ENCODE data around the gene FBLN1.
A peak's percentile ranks its signal among the peaks of the same experiment; 100 is the strongest.

FBLN1 gene

GRCh38 chr22:45585946-45586540, 83.4 kb downstream of the FBLN1 start:
- 96% methylated on average over 19 of the region's 19 CpGs for WGBS
- H3K9me3 ChIP-seq (ENCODE audit: control insufficient read depth, low read length): no peaks in the 10 kb centered on the region
- H2AFZ ChIP-seq (ENCODE audit: low read depth, low read length): no peak overlapping the region

DNA sequence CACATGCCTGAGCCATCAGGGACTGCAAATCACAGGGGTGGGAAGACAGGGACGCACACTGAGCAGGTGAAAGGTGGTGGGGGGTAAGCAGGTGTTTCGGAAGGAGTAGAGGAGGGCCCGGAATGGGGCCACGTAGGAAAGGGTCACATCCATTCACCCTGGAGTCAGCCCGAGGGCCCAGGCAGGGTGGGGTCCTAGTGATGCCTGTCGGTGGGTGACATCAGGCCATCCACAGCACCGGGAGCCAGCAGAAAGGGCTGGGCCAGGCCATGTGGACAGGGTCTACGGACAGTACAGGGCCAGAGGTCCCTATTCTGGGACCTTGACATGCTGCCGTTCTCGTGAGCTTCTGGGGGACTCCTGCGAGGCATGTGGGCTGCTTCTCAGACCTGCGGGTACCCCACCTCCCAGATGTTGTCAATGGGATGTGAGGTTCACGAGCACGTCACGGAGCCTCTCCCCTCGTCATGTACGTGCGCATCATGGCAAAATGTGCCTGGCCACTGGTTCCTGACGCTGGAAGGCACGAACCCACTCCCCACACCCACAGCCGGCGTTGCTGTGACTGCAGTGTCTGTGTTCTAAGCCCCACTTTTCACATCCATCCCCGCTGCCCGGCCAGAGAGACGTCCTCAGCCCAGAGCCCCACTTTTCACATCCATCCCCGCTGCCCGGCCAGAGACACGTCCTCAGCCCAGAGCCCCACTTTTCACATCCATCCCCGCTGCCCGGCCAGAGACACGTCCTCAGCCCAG, 84.1 kb downstream of the FBLN1 start:
- Histone ChIP-seq H2BK5ac (ENCODE audit: low read depth, low read length, poor library complexity, severe bottlenecking) (no peak overlapping the region), H3K36me3 (ENCODE audit: control insufficient read depth in 1 of 2, insufficient read depth in 2 of 2, low read depth in 1 of 2, low read length in 2 of 2) (peaks cover 65 to 76% of the 10 kb centered on the region in 2 experiments), H3K27ac (ENCODE audit: low read length, poor library complexity, severe bottlenecking) (no peak overlapping the region), H3K4me3 (ENCODE audit: insufficient read depth in 1 of 2, low read depth in 1 of 2, low read length in 2 of 2) (no peak overlapping the region), H3K23ac (ENCODE audit: low read length in 2 of 2) (no peak overlapping the region), H4K91ac (ENCODE audit: low read length) (no peak overlapping the region), H3K9ac (ENCODE audit: low read length) (no peak overlapping the region), H3K27me3 (ENCODE audit: control insufficient read depth in 1 of 2, insufficient read depth in 1 of 2, low read length in 2 of 2) (no peaks in the 10 kb centered on the region), H2BK12ac (ENCODE audit: low read length in 2 of 2) (no peak overlapping the region), H2BK15ac (ENCODE audit: low read depth, poor library complexity, severe bottlenecking) (peak overlapping the region; percentile 12), H3K4me2 (ENCODE audit: low read length, poor library complexity, severe bottlenecking) (no peak overlapping the region), H3K79me1 (replicated peaks; ENCODE audit: low read length, poor library complexity, severe bottlenecking) (no peaks in the 10 kb centered on the region), H3K4ac (ENCODE audit: low read depth in 1 of 2, low read length in 2 of 2) (no peak overlapping the region), H2AK5ac (ENCODE audit: low read length, severe bottlenecking) (no peak overlapping the region), H3K18ac (ENCODE audit: low read depth in 1 of 2, low read length in 2 of 2) (no peak overlapping the region), H3K14ac (ENCODE audit: low read length in 2 of 2) (no peak overlapping the region), H2AFZ (ENCODE audit: low read depth, low read length) (no peak overlapping the region), H2BK120ac (ENCODE audit: low read depth, low read length) (no peak overlapping the region), H3K9me3 (ENCODE audit: control insufficient read depth, low read length) (no peaks in the 10 kb centered on the region), H4K8ac (ENCODE audit: low read length) (no peak overlapping the region), H3K4me1 (ENCODE audit: control insufficient read depth, insufficient read depth, low read depth, low read length) (peaks cover 14% of the 10 kb centered on the region)
- WGBS: 95% methylated on average over 23 of the region's 31 CpGs
- DNase-seq: no peak

More at GRCh38 chr22:45585946-45586540, 83.4 kb downstream of the FBLN1 start:
- no peak overlapping the region for H2BK5ac ChIP-seq (ENCODE audit: low read depth, low read length, poor library complexity, severe bottlenecking)
- no peak overlapping the region for H3K23ac ChIP-seq (ENCODE audit: low read length in 2 of 2)
- H4K8ac ChIP-seq (ENCODE audit: low read length): no peak overlapping the region
- H3K14ac ChIP-seq (ENCODE audit: low read length in 2 of 2): no peak overlapping the region
- H3K4ac ChIP-seq (ENCODE audit: low read depth in 1 of 2, low read length in 2 of 2): no peak overlapping the region
- no peak overlapping the region for H3K18ac ChIP-seq (ENCODE audit: low read depth in 1 of 2, low read length in 2 of 2)
- H2BK12ac ChIP-seq (ENCODE audit: low read length in 2 of 2): no peak overlapping the region
- H3K27ac ChIP-seq (ENCODE audit: low read length, poor library complexity, severe bottlenecking): no peak overlapping the region
- no peak overlapping the region for H3K4me2 ChIP-seq (ENCODE audit: low read length, poor library complexity, severe bottlenecking)
- no peaks in the 10 kb centered on the region for H3K27me3 ChIP-seq (ENCODE audit: control insufficient read depth in 1 of 2, insufficient read depth in 1 of 2, low read length in 2 of 2)
- peaks cover 15% of the 10 kb centered on the region for H3K4me1 ChIP-seq (ENCODE audit: control insufficient read depth, insufficient read depth, low read depth, low read length)
- peaks cover 66 to 79% of the 10 kb centered on the region in 2 experiments for H3K36me3 ChIP-seq (ENCODE audit: control insufficient read depth in 1 of 2, insufficient read depth in 2 of 2, low read depth in 1 of 2, low read length in 2 of 2)
- H2BK120ac ChIP-seq (ENCODE audit: low read depth, low read length): no peak overlapping the region
- no peak overlapping the region for H2AK5ac ChIP-seq (ENCODE audit: low read length, severe bottlenecking)
- DNase-seq: no peak
- no peak overlapping the region for H4K91ac ChIP-seq (ENCODE audit: low read length)
- H3K79me1 ChIP-seq (replicated peaks; ENCODE audit: low read length, poor library complexity, severe bottlenecking): no peaks in the 10 kb centered on the region
- H3K9ac ChIP-seq (ENCODE audit: low read length): no peak overlapping the region
- no peak overlapping the region for H2BK15ac ChIP-seq (ENCODE audit: low read depth, poor library complexity, severe bottlenecking)
- H3K4me3 ChIP-seq (ENCODE audit: insufficient read depth in 1 of 2, low read depth in 1 of 2, low read length in 2 of 2): no peak overlapping the region

DNA sequence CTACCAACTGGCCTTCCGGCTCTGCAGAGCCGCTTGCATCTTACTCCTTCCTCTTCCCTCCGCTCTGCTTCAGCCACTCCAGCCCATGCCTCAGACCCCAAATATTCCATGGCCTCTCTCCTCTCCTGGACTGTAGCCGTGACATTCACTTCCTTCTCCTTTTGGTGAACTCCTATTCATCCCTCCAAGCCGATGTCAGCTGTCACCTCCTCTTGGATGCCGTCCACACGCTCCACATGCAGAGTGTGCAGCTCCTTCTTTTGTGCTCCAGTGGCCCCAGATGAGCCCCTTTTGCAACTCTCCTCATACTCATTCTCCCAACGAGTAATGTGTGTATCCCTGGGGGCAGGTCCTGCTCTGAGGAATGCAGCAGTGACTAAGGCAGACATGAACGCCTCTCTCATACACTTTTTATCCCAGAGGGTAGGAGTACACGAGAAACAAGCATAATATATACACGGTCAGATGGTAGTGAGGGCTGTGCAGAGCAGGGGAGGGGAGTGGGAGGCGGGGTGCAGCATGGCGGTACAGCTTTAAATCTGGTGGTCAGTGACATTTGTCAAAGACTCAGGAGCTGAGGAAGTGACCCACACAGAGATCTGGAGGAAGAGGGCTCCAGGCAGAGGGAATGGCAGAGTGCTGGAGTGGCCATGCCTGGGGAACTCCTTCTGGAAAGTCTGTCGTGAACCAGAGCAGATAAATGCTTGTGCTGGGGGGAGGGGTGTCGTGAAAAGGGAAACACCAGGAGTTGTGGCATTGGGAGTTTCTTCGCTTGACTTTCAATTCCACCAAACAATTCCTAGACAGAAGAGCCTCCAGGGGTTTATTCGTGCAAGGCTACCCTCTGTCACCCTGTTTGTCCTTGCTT, 85.2 kb downstream of the FBLN1 start:
- Histone ChIP-seq H4K8ac (ENCODE audit: low read length) (no peak overlapping the region), H3K4ac (ENCODE audit: low read depth in 1 of 2, low read length in 2 of 2) (peak overlapping the region in 1 of 2 experiments; percentile 13), H2AK5ac (ENCODE audit: low read length, severe bottlenecking) (no peak overlapping the region), H2BK120ac (ENCODE audit: low read depth, low read length) (no peak overlapping the region), H3K9me3 (ENCODE audit: control insufficient read depth, low read length) (no peaks in the 10 kb centered on the region), H3K4me1 (ENCODE audit: control insufficient read depth, insufficient read depth, low read depth, low read length) (peaks cover 14% of the 10 kb centered on the region), H2BK12ac (ENCODE audit: low read length in 2 of 2) (peak overlapping the region in 1 of 2 experiments; percentile 38), H4K91ac (ENCODE audit: low read length) (no peak overlapping the region), H3K18ac (ENCODE audit: low read depth in 1 of 2, low read length in 2 of 2) (peak overlapping the region in 1 of 2 experiments; percentile 78), H3K79me1 (replicated peaks; ENCODE audit: low read length, poor library complexity, severe bottlenecking) (no peaks in the 10 kb centered on the region), H3K36me3 (ENCODE audit: control insufficient read depth in 1 of 2, insufficient read depth in 2 of 2, low read depth in 1 of 2, low read length in 2 of 2) (peaks cover 66 to 73% of the 10 kb centered on the region in 2 experiments), H2BK5ac (ENCODE audit: low read depth, low read length, poor library complexity, severe bottlenecking) (no peak overlapping the region), H3K23ac (ENCODE audit: low read length in 2 of 2) (no peak overlapping the region), H2AFZ (ENCODE audit: low read depth, low read length) (no peak overlapping the region), H3K9ac (ENCODE audit: low read length) (no peak overlapping the region), H3K27me3 (ENCODE audit: control insufficient read depth in 1 of 2, insufficient read depth in 1 of 2, low read length in 2 of 2) (no peaks in the 10 kb centered on the region), H3K27ac (ENCODE audit: low read length, poor library complexity, severe bottlenecking) (no peak overlapping the region), H3K4me2 (ENCODE audit: low read length, poor library complexity, severe bottlenecking) (no peak overlapping the region), H2BK15ac (ENCODE audit: low read depth, poor library complexity, severe bottlenecking) (no peak overlapping the region), H3K14ac (ENCODE audit: low read length in 2 of 2) (peak overlapping the region in 1 of 2 experiments; percentile 37), H3K4me3 (ENCODE audit: insufficient read depth in 1 of 2, low read depth in 1 of 2, low read length in 2 of 2) (no peak overlapping the region)
- 53% methylated on average over 14 of the region's 17 CpGs for WGBS
- peak; percentile 75 for DNase-seq

GRCh38 chr22:45589556-45589955, 86.9 kb downstream of the FBLN1 start:
- H3K4me3 ChIP-seq (ENCODE audit: insufficient read depth in 1 of 2, low read depth in 1 of 2, low read length in 2 of 2): no peak overlapping the region
- H3K9ac ChIP-seq (ENCODE audit: low read length): no peak overlapping the region
- DNase-seq: no peak
- H3K4ac ChIP-seq (ENCODE audit: low read depth in 1 of 2, low read length in 2 of 2): no peak overlapping the region
- no peak overlapping the region for H2AFZ ChIP-seq (ENCODE audit: low read depth, low read length)
- H4K8ac ChIP-seq (ENCODE audit: low read length): no peak overlapping the region
- H2BK12ac ChIP-seq (ENCODE audit: low read length in 2 of 2): no peak overlapping the region
- H3K27me3 ChIP-seq (ENCODE audit: control insufficient read depth in 1 of 2, insufficient read depth in 1 of 2, low read length in 2 of 2): no peaks in the 10 kb centered on the region
- no peak overlapping the region for H2AK5ac ChIP-seq (ENCODE audit: low read length, severe bottlenecking)
- no peaks in the 10 kb centered on the region for H3K79me1 ChIP-seq (replicated peaks; ENCODE audit: low read length, poor library complexity, severe bottlenecking)
- peaks cover 70 to 83% of the 10 kb centered on the region in 2 experiments for H3K36me3 ChIP-seq (ENCODE audit: control insufficient read depth in 1 of 2, insufficient read depth in 2 of 2, low read depth in 1 of 2, low read length in 2 of 2)
- H3K14ac ChIP-seq (ENCODE audit: low read length in 2 of 2): no peak overlapping the region
- no peak overlapping the region for H3K4me2 ChIP-seq (ENCODE audit: low read length, poor library complexity, severe bottlenecking)
- no peak overlapping the region for H2BK15ac ChIP-seq (ENCODE audit: low read depth, poor library complexity, severe bottlenecking)
- no peak overlapping the region for H3K27ac ChIP-seq (ENCODE audit: low read length, poor library complexity, severe bottlenecking)
- H2BK5ac ChIP-seq (ENCODE audit: low read depth, low read length, poor library complexity, severe bottlenecking): no peak overlapping the region
- H3K23ac ChIP-seq (ENCODE audit: low read length in 2 of 2): no peak overlapping the region
- H3K9me3 ChIP-seq (ENCODE audit: control insufficient read depth, low read length): no peaks in the 10 kb centered on the region
- H4K91ac ChIP-seq (ENCODE audit: low read length): no peak overlapping the region
- no peak overlapping the region for H2BK120ac ChIP-seq (ENCODE audit: low read depth, low read length)
- no peak overlapping the region for H3K18ac ChIP-seq (ENCODE audit: low read depth in 1 of 2, low read length in 2 of 2)
- WGBS: over 99% methylated on average over 8 of the region's 8 CpGs
- peaks cover 14% of the 10 kb centered on the region for H3K4me1 ChIP-seq (ENCODE audit: control insufficient read depth, insufficient read depth, low read depth, low read length)

All from mesenchymal stem cell (in vitro differentiated cells and primary cell).